Tibial nerve (tissue), 3 donors: ENCODE data around the gene SORCS2.

Experiments used
- POLR2A ChIP-seq, 2 donors: fragments of 450-650 bp; IDR thresholded peaks; one replicate each; pipeline ENCODE4 v1.6.1; 2017; ENCODE audit warnings: antibody characterized with exemption in 2 of 2, mild to moderate bottlenecking in 2 of 2, moderate library complexity in 2 of 2
- TF ChIP-seq, protein P1 (sequence below), 5 experiments: fragments of 200-600 bp in 3 of 5; fragments of 450-650 bp in 2 of 5; sonication (generic) in 3 of 5; IDR thresholded peaks; one replicate each; pipeline ENCODE4 v1.5.1; 2016 to 2019; ENCODE audit warnings: antibody characterized with exemption in 5 of 5, mild to moderate bottlenecking in 3 of 5, moderate library complexity in 2 of 5

DNA sequence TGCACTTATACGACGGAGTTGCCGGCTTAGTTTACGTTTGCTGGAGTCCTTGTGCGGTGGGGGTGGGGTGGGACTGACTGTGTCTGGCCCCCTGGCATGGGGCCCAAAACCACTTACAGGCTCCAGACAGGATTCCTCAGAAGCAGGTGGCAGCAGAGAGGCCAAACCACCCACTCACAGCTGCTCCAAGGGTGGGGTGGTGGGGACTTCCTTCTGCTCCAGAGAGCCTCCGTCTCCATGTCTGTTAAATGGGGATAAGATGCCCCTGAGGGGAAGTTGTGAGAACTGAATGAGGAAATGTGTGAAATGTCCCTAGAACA, 205.7 kb downstream of the SORCS2 start:
- TF ChIP-seq, protein P1, sequence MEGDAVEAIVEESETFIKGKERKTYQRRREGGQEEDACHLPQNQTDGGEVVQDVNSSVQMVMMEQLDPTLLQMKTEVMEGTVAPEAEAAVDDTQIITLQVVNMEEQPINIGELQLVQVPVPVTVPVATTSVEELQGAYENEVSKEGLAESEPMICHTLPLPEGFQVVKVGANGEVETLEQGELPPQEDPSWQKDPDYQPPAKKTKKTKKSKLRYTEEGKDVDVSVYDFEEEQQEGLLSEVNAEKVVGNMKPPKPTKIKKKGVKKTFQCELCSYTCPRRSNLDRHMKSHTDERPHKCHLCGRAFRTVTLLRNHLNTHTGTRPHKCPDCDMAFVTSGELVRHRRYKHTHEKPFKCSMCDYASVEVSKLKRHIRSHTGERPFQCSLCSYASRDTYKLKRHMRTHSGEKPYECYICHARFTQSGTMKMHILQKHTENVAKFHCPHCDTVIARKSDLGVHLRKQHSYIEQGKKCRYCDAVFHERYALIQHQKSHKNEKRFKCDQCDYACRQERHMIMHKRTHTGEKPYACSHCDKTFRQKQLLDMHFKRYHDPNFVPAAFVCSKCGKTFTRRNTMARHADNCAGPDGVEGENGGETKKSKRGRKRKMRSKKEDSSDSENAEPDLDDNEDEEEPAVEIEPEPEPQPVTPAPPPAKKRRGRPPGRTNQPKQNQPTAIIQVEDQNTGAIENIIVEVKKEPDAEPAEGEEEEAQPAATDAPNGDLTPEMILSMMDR (IDR thresholded peaks at IDR 0.05), result no peak
- TF ChIP-seq POLR2A (IDR thresholded peaks at IDR 0.05), result no peak
